ENCODE data around the gene FRMD4A. TPM values are rescaled to one million over a fixed set of nuclear protein-coding genes. Genes with fewer than 3 reads are reported as not detected.

FRMD4A gene
- total RNA-seq, 1 donor from 2014 or later: 42.3 TPM

GRCh38 chr10:13671904-13672303 lies 658.8 kb downstream of the FRMD4A start:
- intact Hi-C loops (cut with DNase I): loop anchor here (5.0 kb wide), 1 partner anchor 35 kb away; no protein-coding TSS in a partner anchor
- no peak for DNase-seq (ENCODE audit: missing footprints)
- no peak for ATAC-seq

- no peak for ATAC-seq
- intact Hi-C loops (cut with DNase I): loop anchor here (5.0 kb wide), 1 partner anchor 37 kb away; no protein-coding TSS in a partner anchor
Observed at GRCh38 chr10:13670311-13670710, 660.4 kb downstream of the FRMD4A start.

DNA sequence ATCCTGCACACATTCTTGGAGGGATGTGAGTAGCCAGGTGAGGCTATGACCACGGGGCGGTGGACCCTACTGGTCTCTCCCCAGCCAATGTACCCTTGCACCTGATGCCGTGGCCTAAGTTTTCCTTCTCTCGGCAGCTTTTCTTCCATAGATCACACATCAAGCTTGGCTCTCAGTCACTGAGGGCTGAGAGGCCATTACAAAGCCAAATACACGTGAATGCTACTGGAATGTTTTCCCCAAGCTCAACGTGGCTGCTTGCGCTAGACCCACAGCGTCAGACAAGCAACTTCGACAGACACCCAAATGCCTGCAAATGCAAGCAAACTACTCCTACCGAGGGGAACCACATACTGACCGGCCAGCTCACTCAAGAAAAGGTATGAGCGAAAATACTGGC lies 660.8 kb downstream of the FRMD4A start:
- DNase-seq (ENCODE audit: missing footprints) (no peak), ATAC-seq (no peak)
- intact Hi-C loops (cut with DNase I): loop anchor here (5.0 kb wide), 1 partner anchor 37 kb away; no protein-coding TSS in a partner anchor

More at GRCh38 chr10:13670311-13670710, 660.4 kb downstream of the FRMD4A start:
- DNase-seq (ENCODE audit: missing footprints): no peak

DNA sequence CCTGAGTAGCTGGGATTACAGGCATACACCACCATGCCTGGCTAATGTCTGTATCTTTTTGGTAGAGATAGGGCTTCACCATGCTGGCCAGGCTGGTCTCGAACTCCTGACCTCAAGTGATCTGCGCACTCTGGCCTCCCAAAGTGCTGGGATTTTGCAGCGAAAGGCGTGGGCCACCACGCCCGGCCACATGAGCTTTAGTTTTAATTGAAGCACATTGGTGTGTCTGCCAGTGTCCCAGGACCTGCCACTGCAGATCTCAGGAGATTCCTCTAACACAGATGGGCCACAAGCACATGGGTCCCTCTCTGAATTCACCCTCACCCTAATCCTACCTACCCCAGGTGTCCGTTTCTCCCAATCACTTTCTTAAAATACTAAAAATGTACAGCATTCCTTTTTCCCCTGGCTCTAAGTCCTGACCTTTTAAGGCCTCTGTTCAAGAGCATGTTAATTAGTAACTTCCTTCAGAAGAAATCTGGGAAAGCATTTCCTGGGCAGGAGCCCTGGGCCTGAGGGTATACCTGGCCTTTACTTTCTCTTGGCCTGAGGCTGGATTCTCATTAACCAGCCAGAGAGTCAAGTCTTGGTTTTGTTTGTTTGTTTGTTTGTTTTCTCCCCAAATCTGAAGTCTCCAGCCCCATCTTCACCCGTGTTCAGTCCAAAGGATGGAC lies 661.4 kb downstream of the FRMD4A start:
- intact Hi-C loops (cut with DNase I): no loop called here
- DNase-seq (ENCODE audit: missing footprints): no peak
- no peak for ATAC-seq

DNA sequence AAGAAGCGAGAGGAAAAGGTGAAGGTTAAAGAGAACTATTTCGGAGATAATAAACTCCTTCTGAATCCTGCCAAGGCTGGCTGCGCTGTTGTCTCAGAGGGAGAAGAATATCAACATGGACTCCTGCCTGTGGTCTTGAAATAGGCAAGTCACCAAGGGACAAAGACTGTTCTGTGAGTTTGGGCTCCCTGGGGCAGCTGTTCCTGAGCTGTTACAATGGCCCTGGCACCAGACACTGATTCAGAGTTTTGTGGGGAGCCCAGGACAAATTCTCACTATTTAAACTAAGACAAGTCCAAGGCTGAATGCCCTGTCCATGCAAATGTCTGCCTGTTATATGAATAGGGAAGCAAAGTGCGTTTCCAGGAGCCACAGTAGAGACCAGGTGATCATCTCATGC lies 662.6 kb downstream of the FRMD4A start:
- intact Hi-C loops (cut with DNase I): no loop called here
- DNase-seq (ENCODE audit: missing footprints) (no peak), ATAC-seq (no peak)

DNA sequence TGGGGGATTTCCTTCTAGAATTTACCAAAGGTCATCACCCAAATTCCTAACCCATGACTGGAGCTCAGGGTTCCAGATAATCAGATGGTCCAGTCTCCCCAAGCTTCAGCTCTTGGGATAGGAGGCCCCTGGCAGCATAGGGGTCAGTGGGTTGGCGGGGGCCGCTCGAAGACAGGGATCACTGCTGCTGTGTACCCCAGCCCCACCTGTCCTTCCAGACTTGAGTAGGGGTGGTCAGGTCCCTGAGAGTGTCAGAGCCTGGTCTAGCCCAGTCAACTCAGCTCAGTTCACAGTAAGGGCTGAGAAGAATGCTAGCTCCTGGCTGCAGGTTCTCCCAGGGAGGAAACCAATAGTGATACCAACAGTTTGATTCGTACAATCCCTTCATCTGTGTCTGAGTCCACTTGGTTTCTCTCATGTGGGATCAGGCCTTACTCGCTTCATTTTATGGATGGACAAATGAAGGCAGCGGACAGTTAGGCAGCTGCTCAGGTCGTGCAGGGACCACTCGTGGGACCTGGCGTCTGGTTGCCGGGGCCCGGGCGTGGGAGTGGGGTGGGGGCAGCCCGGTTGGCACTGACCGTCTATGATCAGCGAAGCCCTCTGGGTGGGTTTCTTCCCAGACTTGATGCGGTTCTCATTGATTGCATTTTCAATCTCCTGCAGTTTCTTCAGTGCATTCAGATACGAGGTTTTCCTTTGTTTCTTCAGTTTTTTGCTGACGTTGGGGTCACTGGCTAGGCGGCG lies 665.0 kb downstream of the FRMD4A start:
- ATAC-seq (no peak), DNase-seq (ENCODE audit: missing footprints) (no peak)
- intact Hi-C loops (cut with DNase I): no loop called here

DNA sequence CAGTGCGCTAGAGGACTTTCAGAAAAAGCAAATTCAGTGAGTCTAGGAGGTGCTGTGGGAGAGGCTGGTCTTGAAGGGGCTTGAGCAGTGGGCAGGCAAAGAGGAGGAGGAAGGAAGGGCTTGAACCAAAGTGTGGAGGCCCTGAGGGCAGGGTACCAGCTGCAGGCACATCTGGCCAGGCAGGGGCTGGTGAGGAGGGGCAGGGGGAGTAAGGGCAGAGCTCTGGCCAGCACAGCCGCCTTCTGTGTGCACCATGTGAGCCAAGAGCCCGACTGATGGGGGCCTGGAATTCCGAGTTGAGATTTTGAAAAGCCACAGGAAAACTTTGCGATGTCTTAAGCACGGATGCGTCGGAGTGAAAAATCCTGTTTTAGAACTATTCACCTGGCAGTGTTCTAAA lies 669.5 kb downstream of the FRMD4A start:
- no peak for ATAC-seq

GRCh38 chr10:13660551-13660920 lies 670.2 kb downstream of the FRMD4A start:
- ATAC-seq: peak; percentile 9
- no peak for DNase-seq (ENCODE audit: missing footprints)
- intact Hi-C loops (cut with DNase I): loop anchor here (1.0 to 5.0 kb wide), 2 partner anchors 48 to 118 kb away; no protein-coding TSS in a partner anchor

More for the DNA sequence above, 669.5 kb downstream of the FRMD4A start:
- intact Hi-C loops (cut with DNase I): loop anchor here (5.0 kb wide), 1 partner anchor 49 kb away; no protein-coding TSS in a partner anchor
- DNase-seq (ENCODE audit: missing footprints): no peak

- ATAC-seq (peak; percentile 83), DNase-seq (ENCODE audit: missing footprints) (peak; percentile 80)
- intact Hi-C loops (cut with DNase I): loop anchor here (1.0 to 5.0 kb wide), 3 partner anchors 48 to 432 kb away; no protein-coding TSS in a partner anchor
Observed at GRCh38 chr10:13659887-13660550, 670.7 kb downstream of the FRMD4A start.

GRCh38 chr10:13658871-13659685 lies 671.6 kb downstream of the FRMD4A start:
- intact Hi-C loops (cut with DNase I): loop anchor here (5.0 kb wide), 1 partner anchor 433 kb away; no protein-coding TSS in a partner anchor
- peak; percentile 53 for ATAC-seq
- DNase-seq (ENCODE audit: missing footprints): peak; percentile 83

DNA sequence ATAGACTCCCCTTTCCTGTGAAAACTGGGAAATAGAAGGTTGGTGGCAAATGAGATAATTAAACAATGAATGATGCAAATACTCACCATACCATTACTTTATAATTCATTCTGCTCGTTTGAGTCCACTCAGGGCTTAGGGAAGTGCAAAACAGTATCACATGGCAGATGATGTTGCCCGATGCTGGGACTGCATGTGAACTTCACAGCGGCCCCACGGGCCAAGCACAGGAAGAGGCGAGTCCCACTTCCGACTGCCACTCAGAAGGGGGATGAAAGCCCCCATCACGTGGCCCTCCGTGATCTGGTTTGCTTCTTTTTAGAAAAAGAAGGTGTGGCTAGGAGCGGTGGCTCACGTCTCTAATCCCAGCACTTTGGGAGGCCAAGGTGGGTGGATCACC lies 672.5 kb downstream of the FRMD4A start:
- DNase-seq (ENCODE audit: missing footprints) (no peak), ATAC-seq (no peak)
- intact Hi-C loops (cut with DNase I): loop anchor here (5.0 kb wide), 1 partner anchor 434 kb away; no protein-coding TSS in a partner anchor

DNA sequence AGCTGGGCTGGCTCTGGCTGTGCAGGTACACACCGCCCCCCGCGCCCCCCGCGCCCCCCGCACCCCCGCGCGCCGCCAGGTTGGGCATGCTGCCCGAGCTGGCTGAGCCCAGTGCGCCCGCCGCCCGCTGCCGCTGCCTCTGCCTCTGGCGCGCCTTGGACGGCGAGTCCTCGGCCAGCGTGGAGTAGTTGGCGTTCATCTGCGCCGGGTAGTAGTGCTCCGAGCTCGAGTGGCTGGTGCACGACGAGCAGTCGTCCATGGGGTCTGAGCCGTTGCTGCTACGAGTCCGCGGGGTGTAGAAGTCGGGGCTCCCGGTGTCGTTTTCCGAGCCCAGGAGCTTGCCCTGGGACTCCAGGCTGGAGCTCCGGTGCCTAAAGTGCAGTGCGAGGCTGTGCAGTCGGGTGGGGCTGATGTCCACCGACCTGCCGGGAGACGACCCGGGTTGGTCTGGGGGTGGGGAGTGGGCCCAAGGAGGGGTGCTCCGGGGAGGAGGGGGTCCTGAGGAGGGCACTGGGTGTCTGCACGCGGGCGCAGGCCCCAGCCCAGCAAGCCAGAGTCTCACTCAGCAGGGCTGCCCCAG lies 673.5 kb downstream of the FRMD4A start:
- DNase-seq (ENCODE audit: missing footprints): peak; percentile 70
- intact Hi-C loops (cut with DNase I): loop anchor here (5.0 kb wide), 1 partner anchor 435 kb away; no protein-coding TSS in a partner anchor
- no peak for ATAC-seq

DNA sequence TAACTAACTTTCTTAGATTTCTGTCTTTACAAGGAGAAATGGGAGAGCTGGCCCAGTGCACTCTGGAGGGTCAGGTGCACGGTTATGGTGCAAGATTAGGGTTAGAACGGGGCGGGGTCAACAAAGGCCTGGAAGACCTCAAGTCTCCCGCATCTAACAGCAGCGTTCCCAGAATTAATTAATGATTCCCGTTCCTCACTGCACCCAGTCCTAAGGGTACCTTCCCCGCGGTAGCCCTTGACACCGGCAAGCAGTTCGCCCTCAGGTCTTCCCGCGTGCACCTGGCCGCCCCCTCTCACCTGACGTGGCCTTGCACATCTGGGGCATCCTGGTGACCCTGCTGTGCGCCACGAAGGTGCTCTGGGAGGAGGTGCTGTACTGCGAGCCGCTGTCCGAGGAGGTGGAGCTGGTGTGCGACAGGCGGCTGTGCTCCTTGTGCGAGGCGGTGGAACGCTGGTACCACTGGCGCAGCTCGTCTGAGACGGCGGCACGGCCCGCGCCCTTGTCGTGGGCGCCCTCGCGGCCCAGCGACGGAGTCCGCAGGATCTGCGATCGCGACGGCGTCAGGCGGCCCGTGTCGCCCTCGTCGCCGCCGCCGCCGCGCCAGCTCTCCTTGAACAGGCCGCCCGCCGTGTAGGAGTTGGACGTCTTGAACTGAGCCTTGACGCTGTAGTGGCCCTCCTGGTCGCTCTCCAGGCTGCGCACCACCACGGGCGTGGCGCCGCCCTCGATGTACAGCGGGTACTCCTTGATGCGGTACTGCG lies 674.2 kb downstream of the FRMD4A start:
- ATAC-seq (no peak), DNase-seq (ENCODE audit: missing footprints) (no peak)
- intact Hi-C loops (cut with DNase I): loop anchor here (5.0 kb wide), 1 partner anchor 436 kb away; no protein-coding TSS in a partner anchor

- ATAC-seq (no peak), DNase-seq (ENCODE audit: missing footprints) (no peak)
- intact Hi-C loops (cut with DNase I): loop anchor here (5.0 kb wide), 1 partner anchor 437 kb away; no protein-coding TSS in a partner anchor
Observed at GRCh38 chr10:13654846-13655245, 675.9 kb downstream of the FRMD4A start.

DNA sequence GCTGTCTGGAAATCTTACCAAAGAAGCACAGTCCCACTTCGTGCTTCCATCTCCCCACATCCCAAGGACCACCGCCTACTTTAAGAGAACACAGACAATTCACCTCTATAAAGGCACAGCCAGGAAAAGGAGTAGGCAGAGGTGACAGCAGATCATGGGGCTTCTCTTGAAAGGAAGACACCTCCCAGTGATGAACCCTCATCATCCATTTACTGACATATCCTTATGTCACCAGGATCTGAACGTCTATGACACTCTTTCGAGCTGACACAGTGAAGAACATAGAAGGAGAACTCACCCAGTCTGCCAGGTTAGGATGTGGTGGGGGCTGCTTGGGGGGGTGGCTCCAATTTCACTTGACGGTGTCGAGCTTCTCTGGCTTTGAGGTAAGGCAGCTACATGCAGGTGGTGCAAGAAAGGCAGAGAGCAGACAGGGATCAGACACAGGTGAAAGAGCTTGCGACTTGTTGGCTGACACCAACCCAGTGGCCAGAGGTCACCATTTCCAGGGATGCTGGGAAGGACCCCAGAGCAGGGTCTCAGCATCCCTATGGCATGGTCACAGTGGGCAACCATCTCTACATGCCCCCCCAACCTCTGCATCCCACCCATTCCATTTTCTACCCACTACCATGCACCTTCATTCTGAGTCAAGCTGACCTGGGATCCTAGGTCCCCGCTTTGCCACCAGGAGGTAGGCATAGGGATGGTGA lies 676.5 kb downstream of the FRMD4A start:
- DNase-seq (ENCODE audit: missing footprints) (no peak), ATAC-seq (no peak)
- intact Hi-C loops (cut with DNase I): no loop called here

DNA sequence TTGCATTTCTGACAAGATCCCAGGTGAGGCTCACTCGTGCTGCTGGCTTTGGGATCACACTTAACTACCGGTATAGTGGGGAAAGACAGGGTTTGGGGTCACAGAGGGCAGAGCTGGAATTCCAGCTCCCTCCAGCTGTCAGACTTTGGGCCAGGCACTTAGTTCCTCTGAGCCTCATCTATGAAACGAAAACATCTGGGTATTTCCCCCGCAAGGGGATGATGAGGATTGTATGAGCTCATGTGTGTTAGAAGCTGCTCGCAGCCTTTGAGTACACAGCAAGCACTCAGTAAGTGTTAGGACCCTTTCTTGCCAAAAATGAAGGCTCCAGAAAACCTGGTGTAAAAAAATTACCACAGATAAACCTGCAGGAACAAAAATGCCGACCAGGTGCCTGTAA lies 677.9 kb downstream of the FRMD4A start:
- ATAC-seq (peak; percentile 44), DNase-seq (ENCODE audit: missing footprints) (no peak)
- intact Hi-C loops (cut with DNase I): no loop called here

Data from Right ventricle myocardium inferior (tissue), 1 donor.